Endodermal cell (in vitro differentiated cells): ENCODE data around the gene KRT74. TPM values are rescaled to one million over a fixed set of nuclear protein-coding genes. Genes with fewer than 3 reads are reported as not detected.

Source experiments
- DNase-seq: peaks from one replicate; pipeline ENCODE4 v3.0.0-alpha.2; 2017
- H3K27ac ChIP-seq: 2 replicates; pipeline ENCODE4 v1.5.1; 2013; ENCODE audit warnings: mild to moderate bottlenecking, low read depth, low read length, moderate library complexity
- H3K27me3 ChIP-seq: 2 replicates; pipeline ENCODE4 v1.6.1; 2013; ENCODE audit warnings: mild to moderate bottlenecking, low read length, moderate library complexity; ENCODE audit not compliant: insufficient read depth, control insufficient read depth, poor library complexity, severe bottlenecking
- H3K36me3 ChIP-seq: 2 replicates; pipeline ENCODE4 v1.7.0; 2013; ENCODE audit warnings: mild to moderate bottlenecking, low read length, moderate library complexity; ENCODE audit not compliant: control insufficient read depth, insufficient read depth
- H3K4me1 ChIP-seq: one replicate; pipeline ENCODE4 v1.7.0; 2013; ENCODE audit warnings: low read length; ENCODE audit not compliant: control insufficient read depth, insufficient read depth
- H3K4me3 ChIP-seq: 2 replicates; pipeline ENCODE4 v1.5.1; 2013; ENCODE audit warnings: mild to moderate bottlenecking, low read length, moderate library complexity
- H3K9ac ChIP-seq: 2 replicates; pipeline ENCODE4 v1.6.1; 2013; ENCODE audit warnings: mild to moderate bottlenecking, low read length, moderate library complexity; ENCODE audit not compliant: poor library complexity, severe bottlenecking; ENCODE audit errors: extremely low read depth
- H3K9me3 ChIP-seq: 2 replicates; pipeline ENCODE4 v1.6.1; 2013; ENCODE audit warnings: mild to moderate bottlenecking, low read length, moderate library complexity; ENCODE audit not compliant: control insufficient read depth
- H3K27ac Mint-ChIP-seq: 2 replicates; pipeline ENCODE4 v1.8.0; 2020; ENCODE audit warnings: mixed read lengths
- H3K27me3 Mint-ChIP-seq: 2 replicates; pipeline ENCODE4 v1.8.0; 2021; ENCODE audit warnings: mild to moderate bottlenecking, mixed read lengths; ENCODE audit not compliant: insufficient read depth
- H3K36me3 Mint-ChIP-seq: 2 replicates; pipeline ENCODE4 v1.8.0; 2020; ENCODE audit warnings: low read depth, mixed read lengths
- H3K4me1 Mint-ChIP-seq: 2 replicates; pipeline ENCODE4 v1.8.0; 2020; ENCODE audit warnings: mixed read lengths
- H3K4me3 Mint-ChIP-seq: 2 replicates; pipeline ENCODE4 v1.8.0; 2020; ENCODE audit warnings: mild to moderate bottlenecking, moderate library complexity, mixed read lengths
- H3K9me3 Mint-ChIP-seq: 2 replicates; pipeline ENCODE4 v1.8.0; 2020; ENCODE audit warnings: mild to moderate bottlenecking, mixed read lengths
- WGBS, 2 experiments: methylation state at CpG; one replicate each; pipeline versions ENCODE4 v1.1.5 to v1.1.7; 2013; ENCODE audit warnings: missing lambda C conversion rate in 2 of 2, mixed read lengths in 1 of 2; ENCODE audit not compliant: insufficient coverage in 1 of 2, insufficient read length in 1 of 2; 5-methylcytosine and 5-hydroxymethylcytosine counted together
- total RNA-seq, 2 donors: library from RNA; stranded (reverse); fragmentation: NEBNext Ultra II Directional in 1 of 2; extraction: Animal tissue kit (Norgen Biotek cat#: 25700) in 1 of 2; gene quantifications; 2 replicates in 1 of 2; 3 replicates in 1 of 2; pipeline ENCODE4 v1.2.1, GENCODE V29; 2021
- TF ChIP-seq, protein P1 (sequence below): fragments of 200-600 bp; sonication (generic); conservative IDR thresholded peaks from 2 replicates; pipeline ENCODE4 v1.5.0; 2021; ENCODE audit warnings: antibody characterized with exemption, mild to moderate bottlenecking

KRT74 gene
- total RNA-seq, 2 donors from 2014 or later, result not detected

GRCh38 chr12:52559979-52560378 lies 13.7 kb downstream of the KRT74 start:
- Histone ChIP-seq H3K9me3 (no peaks in the 10 kb centered on the region), H3K27ac (no peak overlapping the region), H3K36me3 (no peaks in the 10 kb centered on the region), H3K27me3 (peaks cover 16% of the 10 kb centered on the region), H3K9ac (no peak overlapping the region), H3K4me1 (no peaks in the 10 kb centered on the region), H3K4me3 (no peak overlapping the region)
- Mint-ChIP-seq H3K4me1 (peaks cover 25% of the 10 kb centered on the region), H3K9me3 (no peaks in the 10 kb centered on the region), H3K4me3 (no peak overlapping the region), H3K27ac (no peak overlapping the region), H3K36me3 (no peaks in the 10 kb centered on the region), H3K27me3 (peaks cover 25% of the 10 kb centered on the region)
- WGBS, 2 experiments, result 92 to 93% methylated on average over 2 to 4 of the region's 4 CpGs
- TF ChIP-seq, protein P1, sequence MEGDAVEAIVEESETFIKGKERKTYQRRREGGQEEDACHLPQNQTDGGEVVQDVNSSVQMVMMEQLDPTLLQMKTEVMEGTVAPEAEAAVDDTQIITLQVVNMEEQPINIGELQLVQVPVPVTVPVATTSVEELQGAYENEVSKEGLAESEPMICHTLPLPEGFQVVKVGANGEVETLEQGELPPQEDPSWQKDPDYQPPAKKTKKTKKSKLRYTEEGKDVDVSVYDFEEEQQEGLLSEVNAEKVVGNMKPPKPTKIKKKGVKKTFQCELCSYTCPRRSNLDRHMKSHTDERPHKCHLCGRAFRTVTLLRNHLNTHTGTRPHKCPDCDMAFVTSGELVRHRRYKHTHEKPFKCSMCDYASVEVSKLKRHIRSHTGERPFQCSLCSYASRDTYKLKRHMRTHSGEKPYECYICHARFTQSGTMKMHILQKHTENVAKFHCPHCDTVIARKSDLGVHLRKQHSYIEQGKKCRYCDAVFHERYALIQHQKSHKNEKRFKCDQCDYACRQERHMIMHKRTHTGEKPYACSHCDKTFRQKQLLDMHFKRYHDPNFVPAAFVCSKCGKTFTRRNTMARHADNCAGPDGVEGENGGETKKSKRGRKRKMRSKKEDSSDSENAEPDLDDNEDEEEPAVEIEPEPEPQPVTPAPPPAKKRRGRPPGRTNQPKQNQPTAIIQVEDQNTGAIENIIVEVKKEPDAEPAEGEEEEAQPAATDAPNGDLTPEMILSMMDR, result no peak
- DNase-seq, result no peak

GRCh38 chr12:52558781-52559445 lies 14.7 kb downstream of the KRT74 start:
- Mint-ChIP-seq H3K9me3 (no peaks in the 10 kb centered on the region), H3K36me3 (no peaks in the 10 kb centered on the region), H3K27me3 (peaks cover 24% of the 10 kb centered on the region), H3K4me3 (no peak overlapping the region), H3K4me1 (peaks cover 27% of the 10 kb centered on the region), H3K27ac (no peak overlapping the region)
- 87 to 100% methylated on average over 4 to 8 of the region's 8 CpGs for WGBS, 2 experiments
- Histone ChIP-seq H3K27ac (no peak overlapping the region), H3K4me3 (no peak overlapping the region), H3K36me3 (no peaks in the 10 kb centered on the region), H3K9ac (no peak overlapping the region), H3K9me3 (no peaks in the 10 kb centered on the region), H3K27me3 (peaks cover 6% of the 10 kb centered on the region), H3K4me1 (no peaks in the 10 kb centered on the region)
- no peak for DNase-seq
- TF ChIP-seq, protein P1, result no peak

DNA sequence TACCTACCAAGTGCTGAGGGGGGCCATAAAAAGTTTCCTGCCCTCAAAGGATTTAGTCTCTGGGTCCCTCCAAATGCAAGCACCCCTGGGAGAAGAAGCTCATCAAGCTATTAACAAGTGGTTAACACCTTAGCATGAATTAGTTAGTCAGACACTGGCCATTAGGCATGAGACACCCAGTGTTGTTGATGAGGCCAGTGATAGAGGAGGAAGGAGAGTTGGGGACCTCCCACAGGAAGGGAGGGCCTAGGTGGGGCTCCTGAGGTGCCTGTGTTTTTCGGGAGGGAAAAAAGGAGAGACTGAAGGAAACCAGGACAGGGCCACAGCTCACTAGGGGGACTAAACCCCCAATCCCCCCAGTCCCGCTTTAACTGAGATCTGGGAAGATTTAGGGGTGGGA lies 16.2 kb downstream of the KRT74 start:
- no peak overlapping the region for H3K4me3 ChIP-seq
- TF ChIP-seq, protein P1, result no peak

More for the DNA sequence above, 16.2 kb downstream of the KRT74 start:
- DNase-seq, result peak; percentile 81
- Mint-ChIP-seq H3K4me3 (no peak overlapping the region), H3K27ac (peak overlapping the region; percentile 25), H3K4me1 (peaks cover 27% of the 10 kb centered on the region), H3K36me3 (no peaks in the 10 kb centered on the region), H3K27me3 (peaks cover 23% of the 10 kb centered on the region), H3K9me3 (no peaks in the 10 kb centered on the region)
- no peaks in the 10 kb centered on the region for H3K4me1 ChIP-seq
- no peaks in the 10 kb centered on the region for H3K36me3 ChIP-seq
- H3K27me3 ChIP-seq, result peaks cover 6% of the 10 kb centered on the region
- H3K9me3 ChIP-seq, result no peaks in the 10 kb centered on the region
- WGBS, 2 experiments, result 71 to 100% methylated on average over 1 to 2 of the region's 2 CpGs
- H3K9ac ChIP-seq, result no peak overlapping the region
- H3K27ac ChIP-seq, result no peak overlapping the region
